K562 (cell line): ENCODE measurements around the gene UBXN11. TPM values are rescaled to one million over a fixed set of nuclear protein-coding genes. Genes with fewer than 3 reads are reported as not detected.

Experiments
- ATAC-seq: fragments of 200-7000 bp; cut with Tn5 transposase; 3 replicates; pipeline ENCODE4 v1.9.1; 2020; ENCODE audit warnings: moderate library complexity
- BruUV-seq: library from RNA; stranded (reverse); fragments of 400-500 nt; replicated peaks from 2 replicates; lab custom pipeline; 2021; lab: Mats Ljungman, UMichigan
- CTCF ChIA-PET: fragments of 300-600 bp; formaldehyde crosslinking; extraction: SDS; loops from one replicate; lab custom pipeline; 2021; ENCODE audit warnings: low intra/inter-chr PET ratio; lab: Yijun Ruan, JAX
- POLR2A ChIA-PET: fragments of 300-600, 350-650 bp; sonication (Branson Sonifier 250); formaldehyde crosslinking; extraction: SDS; loops from one replicate; lab custom pipeline; 2021; ENCODE audit warnings: antibody characterized with exemption, inconsistent platforms; lab: Yijun Ruan, JAX
- DNase-seq, 4 experiments: peaks; one replicate each; pipeline versions ENCODE4 v3.0.0 to v3.0.0-alpha.2; 2011 to 2018; ENCODE audit warnings: low spot score in 3 of 4, mixed read lengths in 3 of 4; ENCODE audit errors: extremely low read depth in 1 of 4
- FAIRE-seq: peaks from 2 replicates; lab custom pipeline; 2011; peaks lifted over from hg19 to GRCh38; lab: Jason Lieb, UNC
- H2AFZ ChIP-seq: 2 replicates; pipeline ENCODE4 v1.6.0; 2011; ENCODE audit warnings: low read depth, low read length, control low read depth, inconsistent platforms
- H3K27ac ChIP-seq: fragments of 200-600 bp; 3 replicates; pipeline ENCODE4 v1.8.0; 2011; ENCODE audit warnings: low read depth, mild to moderate bottlenecking, control low read depth, inconsistent platforms, low read length, moderate library complexity, mixed read lengths; ENCODE audit errors: extremely low read depth
- H3K27me3 ChIP-seq, 2 experiments: fragments of 300-600 bp in 1 of 2; 2 replicates in 1 of 2; 3 replicates in 1 of 2; pipeline versions ENCODE4 v1.6.0 to v1.8.0; 2011; ENCODE audit warnings: inconsistent platforms in 2 of 2, low read length in 2 of 2, mild to moderate bottlenecking in 1 of 2, mixed read lengths in 1 of 2, moderate library complexity in 1 of 2; ENCODE audit not compliant: control insufficient read depth in 2 of 2, insufficient read depth in 2 of 2
- H3K36me3 ChIP-seq: fragments of 300-600 bp; 3 replicates; pipeline ENCODE4 v1.8.0; 2011; ENCODE audit warnings: mild to moderate bottlenecking, low read length, inconsistent platforms; ENCODE audit not compliant: control insufficient read depth, insufficient read depth
- H3K4me1 ChIP-seq, 2 experiments: fragments of 200-600 bp in 1 of 2; replicated peaks in 1 of 2; 2 replicates in 1 of 2; 3 replicates in 1 of 2; pipeline versions ENCODE4 v1.5.1 to v1.8.0; 2011; ENCODE audit warnings: inconsistent platforms in 2 of 2, low read length in 2 of 2, mild to moderate bottlenecking in 1 of 2, mixed read lengths in 1 of 2, moderate library complexity in 1 of 2; ENCODE audit not compliant: control insufficient read depth in 2 of 2, insufficient read depth in 2 of 2
- H3K4me2 ChIP-seq: 2 replicates; pipeline ENCODE4 v1.6.1; 2011; ENCODE audit warnings: low read length, control low read depth, inconsistent platforms, mixed read lengths; ENCODE audit not compliant: insufficient read depth
- H3K4me3 ChIP-seq: fragments of 200-600 bp; sonication (generic), shearing (Covaris generic); 2 replicates; pipeline ENCODE4 v1.5.1; 2016; ENCODE audit warnings: control low read depth, inconsistent platforms
- H3K79me2 ChIP-seq: fragments of 200-600 bp; 3 replicates; pipeline ENCODE4 v1.8.0; 2011; ENCODE audit warnings: low read length, inconsistent platforms; ENCODE audit not compliant: control insufficient read depth, insufficient read depth
- H3K9ac ChIP-seq, 2 experiments: 2 replicates each; pipeline versions ENCODE4 v1.6.0 to v1.6.1; 2011; ENCODE audit warnings: low read depth in 2 of 2, low read length in 2 of 2, control low read depth in 1 of 2, inconsistent platforms in 1 of 2, mild to moderate bottlenecking in 1 of 2, mixed read lengths in 1 of 2; ENCODE audit not compliant: insufficient read depth in 1 of 2
- H3K9me1 ChIP-seq: one replicate; pipeline ENCODE4 v1.6.0; 2011; ENCODE audit warnings: inconsistent platforms, mild to moderate bottlenecking, low read length, moderate library complexity; ENCODE audit not compliant: control insufficient read depth, insufficient read depth
- H3K9me3 ChIP-seq: replicated peaks from 2 replicates; pipeline ENCODE4 v1.5.1; 2011; ENCODE audit warnings: low read depth, low read length, inconsistent platforms; ENCODE audit not compliant: control insufficient read depth, insufficient read depth
- H4K20me1 ChIP-seq: replicated peaks from 2 replicates; pipeline ENCODE4 v1.6.1; 2011; ENCODE audit warnings: low read length, inconsistent platforms, mixed read lengths; ENCODE audit not compliant: control insufficient read depth, insufficient read depth
- CBFA2T3 ChIP-seq: fragments of 450-650 bp; IDR thresholded peaks from 2 replicates; pipeline ENCODE4 v1.6.1; 2017
- CBX3 ChIP-seq, 2 experiments: IDR thresholded peaks; 1 replicate in 1 of 2; 2 replicates in 1 of 2; pipeline ENCODE4 v1.6.1; 2012; ENCODE audit warnings: inconsistent platforms in 2 of 2, low read length in 2 of 2, borderline replicate concordance in 1 of 2, control low read depth in 1 of 2
- HDAC2 ChIP-seq: fragments of 450-650 bp; IDR thresholded peaks from 2 replicates; pipeline ENCODE4 v1.6.1; 2016; ENCODE audit warnings: mild to moderate bottlenecking
- HNRNPK ChIP-seq: fragments of 200-400 bp; formaldehyde crosslinking; IDR thresholded peaks from one replicate; pipeline ENCODE4 v1.6.1; 2018; ENCODE audit warnings: mild to moderate bottlenecking, low read depth, low read length; ENCODE audit not compliant: poor library complexity, severe bottlenecking
- JUND ChIP-seq, 2 experiments: IDR thresholded peaks; 2 replicates in 1 of 2; 3 replicates in 1 of 2; pipeline ENCODE4 v1.6.1; 2011; ENCODE audit warnings: borderline replicate concordance in 2 of 2, low read depth in 2 of 2, low read length in 2 of 2, improper control_type of control experiment in 1 of 2, missing biosample characterization in 1 of 2, missing genetic modification characterization in 1 of 2, missing genetic modification reagents in 1 of 2
- KAT2B ChIP-seq: IDR thresholded peaks from one replicate; pipeline ENCODE4 v1.6.1; 2012; ENCODE audit warnings: low read depth, mild to moderate bottlenecking, control low read depth, inconsistent platforms, low read length, moderate library complexity
- KLF10 ChIP-seq: fragments of 250-450 bp; sonication (Bioruptor Pico); IDR thresholded peaks from 2 replicates; pipeline ENCODE4 v1.6.1; 2021; ENCODE audit warnings: matching md5 sums
- MAZ ChIP-seq, 2 experiments: fragments of 450-650 bp in 1 of 2; sonication (generic) in 1 of 2; formaldehyde crosslinking; IDR thresholded peaks in 1 of 2; conservative IDR thresholded peaks in 1 of 2; 2 replicates each; pipeline versions ENCODE4 v1.4.0 to v1.5.0; 2020; ENCODE audit warnings: mild to moderate bottlenecking in 1 of 2, missing genetic modification reagents in 1 of 2
- NR3C1 ChIP-seq: sonication (generic); formaldehyde crosslinking; IDR thresholded peaks from 2 replicates; pipeline ENCODE4 v1.8.1; 2022; ENCODE audit warnings: missing genetic modification reagents
- PHF21A ChIP-seq: fragments of 450-650 bp; IDR thresholded peaks from 2 replicates; pipeline ENCODE4 v1.6.1; 2017; ENCODE audit warnings: low read depth, borderline replicate concordance
- RCOR1 ChIP-seq, 2 experiments: IDR thresholded peaks; 2 replicates each; pipeline ENCODE4 v1.6.1; 2012; ENCODE audit warnings: low read depth in 2 of 2, low read length in 2 of 2, borderline replicate concordance in 1 of 2, improper control_type of control experiment in 1 of 2
- SMAD1 ChIP-seq: fragments of 150-350 bp; IDR thresholded peaks from 2 replicates; pipeline ENCODE4 v1.6.1; 2014; ENCODE audit warnings: low read length, low read depth; ENCODE audit not compliant: partially characterized antibody
- TCF3 ChIP-seq: sonication (generic); formaldehyde crosslinking; IDR thresholded peaks from 2 replicates; pipeline ENCODE4 v1.4.0; 2020; ENCODE audit warnings: mild to moderate bottlenecking, missing genetic modification reagents
- ZZZ3 ChIP-seq: fragments of 450-650 bp; IDR thresholded peaks from 2 replicates; pipeline ENCODE4 v1.6.1; 2016; ENCODE audit warnings: antibody characterized with exemption, mild to moderate bottlenecking, moderate library complexity
- WGBS: fragments of 100-300 bp; shearing (Covaris generic); methylation state at CpG from one replicate; pipeline ENCODE4 v1.1.6; 2016; ENCODE audit warnings: low coverage, mixed read lengths; ENCODE audit not compliant: insufficient coverage; ENCODE audit errors: missing lambda C conversion rate; 5-methylcytosine and 5-hydroxymethylcytosine counted together
- in situ Hi-C: fragments of 300-500 bp; cut with MboI; formaldehyde crosslinking; loops from 4 replicates; pipeline ENCODE4 v1.15.0; 2018; ENCODE audit warnings: inconsistent platforms, mixed read lengths
- intact Hi-C: fragments of 100-400 bp; cut with micrococcal nuclease; formaldehyde crosslinking; loops from 2 replicates; pipeline ENCODE4 v1.14.2; 2022
- polyA plus RNA-seq, 8 experiments: library from polyadenylated mRNA; depleted of rRNA in 4 of 8; stranded (reverse) in 5 of 8; unstranded in 3 of 8; fragments of >200 nt; fragmentation: Nextera tagmentation in 2 of 8; fragmentation: Illumina TruSeq in 1 of 8; extraction: Ambion mirVana in 2 of 8; extraction: Trizol in 1 of 8; gene quantifications; 2 replicates each; pipeline versions ENCODE4 v1.2.1 to v1.2.3, GENCODE V29; 2011 to 2014; ENCODE audit warnings: inconsistent platforms in 1 of 8, missing spikeins in 1 of 8
- total RNA-seq, 7 experiments: library from RNA; depleted of rRNA in 6 of 7; stranded (reverse); fragments of >200 nt in 6 of 7; fragmentation: Illumina TruSeq in 2 of 7; extraction: Trizol in 2 of 7; gene quantifications; 2 replicates each; pipeline versions ENCODE4 v1.2.1 to v1.2.3, GENCODE V29; 2011 to 2021; ENCODE audit warnings: low replicate concordance in 1 of 7
- TF ChIP-seq, protein P1 (sequence below): fragments of 250-450 bp; sonication (Bioruptor Pico); IDR thresholded peaks from 2 replicates; pipeline ENCODE4 v1.4.0; 2020; ENCODE audit warnings: mild to moderate bottlenecking
- TF ChIP-seq, protein P2 (sequence below): fragments of 250-450 bp; sonication (Bioruptor Pico); IDR thresholded peaks from 2 replicates; pipeline ENCODE4 v1.8.0; 2022; ENCODE audit warnings: moderate library complexity, mild to moderate bottlenecking, inconsistent platforms
- TF ChIP-seq, protein P3 (sequence below): fragments of 200-800 bp; sonication (Bioruptor generic); IDR thresholded peaks from 2 replicates; pipeline ENCODE4 v1.6.1; 2017; ENCODE audit warnings: missing genetic modification characterization, missing compliant biosample characterization

Gene UBXN11
- total and polyA plus RNA-seq, 9 of the 15 experiments (the other 6 are each of a cell fraction or from before 2014, with no cell fraction given) = 0.48 to 34.3 (median 11.3) TPM

DNA sequence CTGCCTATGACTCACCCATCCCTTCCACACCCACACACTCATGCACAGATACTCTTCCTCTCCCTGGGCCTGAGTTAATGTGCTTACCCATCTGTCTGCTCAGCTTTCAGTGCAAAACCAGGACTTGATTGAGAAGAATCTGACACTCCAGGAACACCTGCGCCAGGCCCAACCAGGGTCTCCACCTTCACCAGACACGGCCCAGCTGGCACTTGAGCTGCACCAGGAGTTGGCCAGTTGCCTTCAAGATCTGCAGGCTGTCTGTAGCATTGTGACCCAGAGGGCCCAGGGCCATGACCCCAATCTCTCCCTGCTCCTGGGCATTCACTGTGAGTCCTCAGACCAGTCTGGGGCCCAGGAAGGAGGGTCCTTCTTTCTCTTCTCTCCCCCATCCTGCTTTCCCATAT is 30.0 kb downstream of the UBXN11 start:
- FAIRE-seq (no peak), DNase-seq (no peak), ATAC-seq (0 out of 3 replicates have a peak, but pooled peaks have one; percentile 3)
- intact Hi-C loops = no loop called here
- Histone ChIP-seq H3K36me3 (peaks cover 84% of the 10 kb centered on the region), H3K27ac (peak overlapping the region; percentile 81; the same call in 2 of the 3 replicates), H3K9ac (peak overlapping the region; percentile 39 to 77; a peak in 2 of 4 replicates), H2AFZ (no peak overlapping the region), H3K9me3 (no peaks in the 10 kb centered on the region), H3K9me1 (peaks cover 5% of the 10 kb centered on the region), H3K4me2 (no peak overlapping the region), H4K20me1 (peaks cover 4% of the 10 kb centered on the region; the same call in 1 of the 2 replicates), H3K4me1 (peaks cover 48 to 64% of the 10 kb centered on the region in 2 experiments), H3K79me2 (peaks cover 21% of the 10 kb centered on the region; the same call in 2 of the 3 replicates), H3K27me3 (no peaks in the 10 kb centered on the region), H3K4me3 (no peak overlapping the region)
- no TSS peak for BruUV-seq
- CTCF ChIA-PET = interaction anchor here (0.9 to 3.2 kb wide), 7 partner anchors 8 to 171 kb away, joined by 3 to 31 read pairs (median 11); no protein-coding TSS in a partner anchor
- POLR2A ChIA-PET = interaction anchor here (0.6 to 3.6 kb wide), 11 partner anchors 7 to 247 kb away, joined by 3 to 9 read pairs (median 4); partner anchors contain the start of genes CD52, CEP85 and DHDDS
- 81% methylated on average over 2 of the region's 2 CpGs for WGBS
- in situ Hi-C loops = loop anchor here (5.0 kb wide), 1 partner anchor 116 kb away; no protein-coding TSS in a partner anchor
- TF ChIP-seq NR3C1 (CRISPR knock-in tag) = no peak
- no peak; the same call in none of the 2 replicates for TF ChIP-seq JUND (IDR thresholded peaks at IDR 0.05; ENCODE audit: borderline replicate concordance, low read depth, low read length)
- peak; percentile 95; the same call in 2 of the 3 replicates for TF ChIP-seq JUND (tag; IDR thresholded peaks at IDR 0.05; ENCODE audit: borderline replicate concordance, low read depth, low read length)
- TF ChIP-seq, protein P1, sequence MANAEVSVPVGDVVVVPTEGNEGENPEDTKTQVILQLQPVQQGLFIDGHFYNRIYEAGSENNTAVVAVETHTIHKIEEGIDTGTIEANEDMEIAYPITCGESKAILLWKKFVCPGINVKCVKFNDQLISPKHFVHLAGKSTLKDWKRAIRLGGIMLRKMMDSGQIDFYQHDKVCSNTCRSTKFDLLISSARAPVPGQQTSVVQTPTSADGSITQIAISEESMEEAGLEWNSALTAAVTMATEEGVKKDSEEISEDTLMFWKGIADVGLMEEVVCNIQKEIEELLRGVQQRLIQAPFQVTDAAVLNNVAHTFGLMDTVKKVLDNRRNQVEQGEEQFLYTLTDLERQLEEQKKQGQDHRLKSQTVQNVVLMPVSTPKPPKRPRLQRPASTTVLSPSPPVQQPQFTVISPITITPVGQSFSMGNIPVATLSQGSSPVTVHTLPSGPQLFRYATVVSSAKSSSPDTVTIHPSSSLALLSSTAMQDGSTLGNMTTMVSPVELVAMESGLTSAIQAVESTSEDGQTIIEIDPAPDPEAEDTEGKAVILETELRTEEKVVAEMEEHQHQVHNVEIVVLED (CRISPR knock-in tag) = no peak
- TF ChIP-seq, protein P2, sequence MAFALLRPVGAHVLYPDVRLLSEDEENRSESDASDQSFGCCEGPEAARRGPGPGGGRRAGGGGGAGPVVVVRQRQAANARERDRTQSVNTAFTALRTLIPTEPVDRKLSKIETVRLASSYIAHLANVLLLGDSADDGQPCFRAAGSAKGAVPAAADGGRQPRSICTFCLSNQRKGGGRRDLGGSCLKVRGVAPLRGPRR (CRISPR knock-in tag) = no peak
- no peak for TF ChIP-seq MAZ (CRISPR knock-in tag; conservative IDR thresholded peaks at IDR 0.05 in 1 of 2, IDR thresholded peaks at IDR 0.05 in 1 of 2)
- TF ChIP-seq KAT2B = no peak
- no peak for TF ChIP-seq PHF21A
- no peak; the same call in 1 of the 2 replicates for TF ChIP-seq CBFA2T3
- no peak for TF ChIP-seq SMAD1
- TF ChIP-seq RCOR1 (IDR thresholded peaks at IDR 0.05; ENCODE audit: borderline replicate concordance in 1 of 2, low read depth in 2 of 2, low read length in 2 of 2) = 0 out of 4 replicates have a peak, but pooled peaks of 1 of the 2 experiments have one; percentile 68
- TF ChIP-seq CBX3 (IDR thresholded peaks at IDR 0.05; ENCODE audit: borderline replicate concordance in 1 of 2, low read length in 2 of 2) = no peak
- no peak for TF ChIP-seq TCF3 (CRISPR knock-in tag)
- no peak for TF ChIP-seq KLF10 (CRISPR knock-in tag)
- TF ChIP-seq HNRNPK = no peak
- TF ChIP-seq HDAC2 = peak; percentile 2; the same call in 1 of the 2 replicates
- TF ChIP-seq, protein P3, sequence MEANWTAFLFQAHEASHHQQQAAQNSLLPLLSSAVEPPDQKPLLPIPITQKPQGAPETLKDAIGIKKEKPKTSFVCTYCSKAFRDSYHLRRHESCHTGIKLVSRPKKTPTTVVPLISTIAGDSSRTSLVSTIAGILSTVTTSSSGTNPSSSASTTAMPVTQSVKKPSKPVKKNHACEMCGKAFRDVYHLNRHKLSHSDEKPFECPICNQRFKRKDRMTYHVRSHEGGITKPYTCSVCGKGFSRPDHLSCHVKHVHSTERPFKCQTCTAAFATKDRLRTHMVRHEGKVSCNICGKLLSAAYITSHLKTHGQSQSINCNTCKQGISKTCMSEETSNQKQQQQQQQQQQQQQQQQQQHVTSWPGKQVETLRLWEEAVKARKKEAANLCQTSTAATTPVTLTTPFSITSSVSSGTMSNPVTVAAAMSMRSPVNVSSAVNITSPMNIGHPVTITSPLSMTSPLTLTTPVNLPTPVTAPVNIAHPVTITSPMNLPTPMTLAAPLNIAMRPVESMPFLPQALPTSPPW (CRISPR knock-in tag) = no peak
- TF ChIP-seq ZZZ3 = no peak
